A673 (cell line): ENCODE results near the gene IL1RAPL2. TPM values are rescaled to one million over a fixed set of nuclear protein-coding genes. Genes with fewer than 3 reads are reported as not detected.

Experiments
- BruUV-seq: library from RNA; stranded (reverse); fragments of 400-500 nt; replicated peaks from 2 replicates; lab custom pipeline; 2021; lab: Mats Ljungman, UMichigan
- CTCF ChIA-PET: fragments of 300-600 bp; sonication (Branson Sonifier 250); formaldehyde crosslinking; loops from one replicate; lab custom pipeline; 2022; ENCODE audit warnings: antibody characterized with exemption; lab: Charles Lee
- POLR2A ChIA-PET: fragments of 300-600 bp; sonication (Branson Sonifier 250); formaldehyde crosslinking; loops from one replicate; lab custom pipeline; 2022; ENCODE audit warnings: antibody characterized with exemption; ENCODE audit not compliant: low non-redundant PET; lab: Charles Lee
- DNase-seq: peaks from one replicate; pipeline ENCODE4 v3.0.0-alpha.2; 2015; ENCODE audit warnings: low spot score
- H3K27ac ChIP-seq: fragments of 200-600 bp; sonication (generic); 2 replicates; pipeline ENCODE4 v1.5.1; 2016; ENCODE audit warnings: mixed run types, low read depth, mild to moderate bottlenecking, mixed read lengths, antibody characterized with exemption, low read length; ENCODE audit not compliant: poor library complexity, severe bottlenecking
- H3K27me3 ChIP-seq: fragments of 200-600 bp; sonication (generic); replicated peaks from 2 replicates; pipeline ENCODE4 v1.6.1; 2017; ENCODE audit warnings: mixed run types, low read depth, mild to moderate bottlenecking, mixed read lengths, antibody characterized with exemption, low read length; ENCODE audit not compliant: insufficient read depth, poor library complexity
- H3K36me3 ChIP-seq: fragments of 200-600 bp; sonication (generic); 2 replicates; pipeline ENCODE4 v1.6.1; 2016; ENCODE audit warnings: mixed run types, mild to moderate bottlenecking, mixed read lengths, antibody characterized with exemption, low read length; ENCODE audit not compliant: insufficient read depth, poor library complexity, severe bottlenecking
- H3K4me1 ChIP-seq: fragments of 200-600 bp; sonication (generic); 2 replicates; pipeline ENCODE4 v1.6.1; 2017; ENCODE audit warnings: mixed run types, mild to moderate bottlenecking, mixed read lengths, antibody characterized with exemption, low read length; ENCODE audit not compliant: insufficient read depth, poor library complexity, severe bottlenecking
- H3K4me3 ChIP-seq: fragments of 200-600 bp; sonication (generic); 2 replicates; pipeline ENCODE4 v1.5.1; 2016; ENCODE audit warnings: low read depth, mixed run types, mild to moderate bottlenecking, mixed read lengths, low read length; ENCODE audit not compliant: poor library complexity, severe bottlenecking
- H3K9me3 ChIP-seq: fragments of 200-600 bp; sonication (generic); 2 replicates; pipeline ENCODE4 v1.6.1; 2016; ENCODE audit warnings: mixed run types, low read depth, mild to moderate bottlenecking, mixed read lengths, antibody characterized with exemption, low read length; ENCODE audit not compliant: poor library complexity, severe bottlenecking
- EZH2 ChIP-seq: fragments of 200-600 bp; sonication (generic); IDR thresholded peaks from 2 replicates; pipeline ENCODE4 v1.6.1; 2017; ENCODE audit warnings: borderline replicate concordance, low read depth, mild to moderate bottlenecking, mixed read lengths, antibody characterized with exemption, low read length; ENCODE audit not compliant: poor library complexity, severe bottlenecking
- intact Hi-C: fragments of 100-400 bp; cut with micrococcal nuclease; formaldehyde crosslinking; loops from one replicate; pipeline ENCODE4 v1.10.0; 2022; ENCODE audit not compliant: unreplicated experiment
- total RNA-seq: library from RNA; stranded (reverse); gene quantifications from 2 replicates; pipeline ENCODE4 v1.2.3, GENCODE V29; 2021
- TF ChIP-seq, protein P1 (sequence below): fragments of 300-800, 200-600 bp; sonication (generic); conservative IDR thresholded peaks from 2 replicates; pipeline ENCODE4 v1.5.1; 2017; ENCODE audit warnings: low read depth, mild to moderate bottlenecking, antibody characterized with exemption, low read length, moderate library complexity, mixed read lengths

IL1RAPL2 gene
- total RNA-seq, 1 experiment from 2014 or later: not detected

DNA sequence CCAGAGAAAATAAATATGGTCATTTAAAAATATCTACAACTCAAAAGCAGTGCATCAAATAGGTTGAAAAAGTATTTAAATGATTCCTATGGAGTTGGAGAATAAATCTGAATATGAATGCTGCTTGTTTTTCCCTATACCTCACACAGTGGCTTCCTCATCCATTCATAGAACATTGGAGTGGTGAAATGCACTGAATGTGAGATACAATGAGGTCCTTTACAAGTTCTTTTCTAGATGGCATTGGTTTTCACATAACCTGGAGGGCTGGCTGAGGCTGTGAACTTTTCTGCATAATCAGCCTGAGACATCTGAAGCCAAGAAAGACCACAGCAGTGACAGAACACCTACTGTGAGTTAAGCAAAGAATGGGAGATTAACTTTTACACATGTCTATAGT lies 977.3 kb downstream of the IL1RAPL2 start:
- Histone ChIP-seq H3K36me3 (no peaks in the 10 kb centered on the region), H3K9me3 (peaks cover 3% of the 10 kb centered on the region), H3K4me1 (no peaks in the 10 kb centered on the region), H3K27me3 (no peaks in the 10 kb centered on the region), H3K27ac (no peak overlapping the region), H3K4me3 (no peak overlapping the region)
- ChIA-PET POLR2A (no interaction called here), CTCF (no interaction called here)
- DNase-seq: no peak
- no TSS peak for BruUV-seq
- TF ChIP-seq EZH2: no peak
- TF ChIP-seq, protein P1, sequence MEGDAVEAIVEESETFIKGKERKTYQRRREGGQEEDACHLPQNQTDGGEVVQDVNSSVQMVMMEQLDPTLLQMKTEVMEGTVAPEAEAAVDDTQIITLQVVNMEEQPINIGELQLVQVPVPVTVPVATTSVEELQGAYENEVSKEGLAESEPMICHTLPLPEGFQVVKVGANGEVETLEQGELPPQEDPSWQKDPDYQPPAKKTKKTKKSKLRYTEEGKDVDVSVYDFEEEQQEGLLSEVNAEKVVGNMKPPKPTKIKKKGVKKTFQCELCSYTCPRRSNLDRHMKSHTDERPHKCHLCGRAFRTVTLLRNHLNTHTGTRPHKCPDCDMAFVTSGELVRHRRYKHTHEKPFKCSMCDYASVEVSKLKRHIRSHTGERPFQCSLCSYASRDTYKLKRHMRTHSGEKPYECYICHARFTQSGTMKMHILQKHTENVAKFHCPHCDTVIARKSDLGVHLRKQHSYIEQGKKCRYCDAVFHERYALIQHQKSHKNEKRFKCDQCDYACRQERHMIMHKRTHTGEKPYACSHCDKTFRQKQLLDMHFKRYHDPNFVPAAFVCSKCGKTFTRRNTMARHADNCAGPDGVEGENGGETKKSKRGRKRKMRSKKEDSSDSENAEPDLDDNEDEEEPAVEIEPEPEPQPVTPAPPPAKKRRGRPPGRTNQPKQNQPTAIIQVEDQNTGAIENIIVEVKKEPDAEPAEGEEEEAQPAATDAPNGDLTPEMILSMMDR: no peak
- intact Hi-C loops: no loop called here

DNA sequence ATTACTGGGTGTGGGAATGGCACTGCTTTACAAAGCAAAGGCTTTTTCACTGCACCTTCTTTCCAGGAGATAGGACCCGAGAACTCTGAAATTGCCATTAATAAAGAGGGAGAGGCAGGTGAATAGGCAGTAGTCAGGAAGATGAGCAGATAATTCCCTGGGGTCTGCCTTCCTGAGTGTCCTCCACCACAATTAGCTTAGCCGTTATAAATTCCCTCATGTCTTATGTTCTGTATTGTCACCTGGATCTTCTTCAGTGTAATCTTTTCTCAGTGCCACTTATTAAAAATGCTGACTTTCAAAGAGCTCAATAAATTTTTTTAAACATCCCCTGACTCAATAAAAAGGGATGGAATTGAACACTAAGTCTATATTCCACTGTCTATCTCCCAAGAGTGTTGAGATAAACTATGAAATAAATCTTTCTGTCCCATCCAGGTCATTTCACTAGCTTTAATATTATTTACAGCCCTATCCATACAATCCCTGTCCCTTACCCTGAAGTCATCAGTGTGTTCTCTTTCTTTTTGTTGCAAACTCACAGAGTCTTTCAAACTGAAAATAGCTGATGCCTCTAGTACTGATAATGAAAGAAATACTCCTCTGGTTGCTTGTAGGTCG lies 984.2 kb downstream of the IL1RAPL2 start:
- POLR2A ChIA-PET: no interaction called here
- TF ChIP-seq EZH2: no peak
- TF ChIP-seq, protein P1: no peak
- DNase-seq: no peak
- Histone ChIP-seq H3K27me3 (no peaks in the 10 kb centered on the region), H3K4me1 (no peaks in the 10 kb centered on the region), H3K36me3 (no peaks in the 10 kb centered on the region), H3K27ac (no peak overlapping the region), H3K9me3 (no peaks in the 10 kb centered on the region), H3K4me3 (no peak overlapping the region)
- CTCF ChIA-PET: no interaction called here
- intact Hi-C loops: no loop called here
- BruUV-seq: no TSS peak

DNA sequence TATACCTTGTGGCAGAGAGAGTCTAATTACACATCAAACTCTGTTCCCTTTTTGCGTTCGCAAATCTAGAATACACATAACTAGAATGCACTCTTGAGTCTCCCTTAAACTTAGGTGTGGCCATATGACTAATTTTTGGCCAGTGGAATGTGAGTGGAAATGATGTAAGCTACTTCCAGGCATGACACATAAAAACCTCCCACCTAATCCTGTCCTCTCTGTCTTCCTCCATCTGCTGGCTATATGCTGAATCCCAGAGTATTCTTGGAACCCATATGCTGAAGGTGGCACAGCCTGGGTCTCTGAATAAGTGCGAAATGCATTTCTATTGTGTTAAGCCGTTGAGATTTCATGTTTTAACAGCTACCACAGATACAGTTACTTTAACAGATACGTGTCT lies 986.4 kb downstream of the IL1RAPL2 start:
- no peak for DNase-seq
- CTCF ChIA-PET: no interaction called here
- intact Hi-C loops: no loop called here

DNA sequence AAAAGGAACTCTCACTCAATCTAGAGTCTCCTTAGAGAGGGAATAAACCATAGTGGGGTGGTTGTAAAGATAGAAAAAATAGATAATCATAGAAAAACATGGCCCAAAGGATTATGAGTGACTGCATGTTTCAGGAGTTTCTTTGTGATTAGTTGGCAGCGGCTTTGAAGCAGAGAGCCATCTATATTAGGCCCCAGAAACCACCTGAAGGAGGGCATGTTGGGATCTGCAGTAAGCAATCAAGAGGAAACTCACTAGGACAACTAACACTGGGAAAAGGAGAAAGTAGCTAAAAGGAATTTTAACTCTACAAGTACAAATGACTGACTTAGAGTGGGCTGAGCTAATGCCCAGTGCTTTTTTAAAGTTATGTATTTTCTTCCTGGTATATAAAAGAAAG lies 987.1 kb downstream of the IL1RAPL2 start:
- Histone ChIP-seq H3K4me3 (no peak overlapping the region), H3K4me1 (no peaks in the 10 kb centered on the region), H3K36me3 (no peaks in the 10 kb centered on the region), H3K9me3 (no peaks in the 10 kb centered on the region), H3K27ac (no peak overlapping the region), H3K27me3 (peaks cover 4% of the 10 kb centered on the region)
- no TSS peak for BruUV-seq
- intact Hi-C loops: no loop called here
- DNase-seq: no peak
- TF ChIP-seq, protein P1: no peak
- TF ChIP-seq EZH2: no peak
- ChIA-PET CTCF (no interaction called here), POLR2A (no interaction called here)

More for the DNA sequence above, 986.4 kb downstream of the IL1RAPL2 start:
- H3K9me3 ChIP-seq: no peaks in the 10 kb centered on the region
- POLR2A ChIA-PET: no interaction called here
- H3K4me3 ChIP-seq: no peak overlapping the region
- no peaks in the 10 kb centered on the region for H3K4me1 ChIP-seq
- no peak for TF ChIP-seq EZH2
- no peak overlapping the region for H3K27ac ChIP-seq
- H3K27me3 ChIP-seq: no peaks in the 10 kb centered on the region
- no peaks in the 10 kb centered on the region for H3K36me3 ChIP-seq
- BruUV-seq: no TSS peak
